ENCODE results near the gene TMEM87A. TPM values are rescaled to one million over a fixed set of nuclear protein-coding genes. Genes with fewer than 3 reads are reported as not detected.
A peak's percentile ranks its signal among the peaks of the same experiment; 100 is the strongest.
"Not testable (repeated sequence)": the region's sequence is repeated elsewhere in the genome, so short reads cannot be mapped to it uniquely, and the experiment has no call there.

Gene TMEM87A
- polyA plus RNA-seq, 6 donors from 2014 or later, result 37.5 to 66.8 (median 48.7) TPM

DNA sequence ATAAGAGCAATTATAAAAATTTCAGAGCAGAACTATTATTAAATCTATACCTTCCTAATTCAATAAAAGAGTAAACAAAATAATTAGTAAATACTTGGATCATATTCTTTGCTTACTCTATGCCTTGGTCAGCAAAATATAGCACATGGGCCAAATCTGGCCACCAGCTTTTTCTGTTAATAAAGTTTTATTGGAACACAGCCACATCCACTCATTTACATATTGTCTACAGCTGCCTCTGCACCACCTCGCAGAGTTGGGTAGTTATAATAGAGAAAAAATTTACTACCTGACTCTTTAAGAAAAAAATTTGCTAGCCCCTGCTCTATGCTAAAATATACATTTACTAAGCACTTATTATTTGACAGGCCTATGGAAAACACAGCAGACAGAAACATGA lies 32.4 kb downstream of the TMEM87A start:
- Mint-ChIP-seq H3K4me3 (no peak overlapping the region), H3K27ac (no peak overlapping the region), H3K27me3 (no peaks in the 10 kb centered on the region), H3K4me1 (peaks cover 0 to 6% (median 0%) of the 10 kb centered on the region in 3 donors), H3K36me3 (peaks cover 8 to 31% of the 10 kb centered on the region in 2 donors), H3K9me3 (no peaks in the 10 kb centered on the region)
- no peak for DNase-seq
- ATAC-seq (ENCODE audit: low read depth in 2 of 2), result no peak

DNA sequence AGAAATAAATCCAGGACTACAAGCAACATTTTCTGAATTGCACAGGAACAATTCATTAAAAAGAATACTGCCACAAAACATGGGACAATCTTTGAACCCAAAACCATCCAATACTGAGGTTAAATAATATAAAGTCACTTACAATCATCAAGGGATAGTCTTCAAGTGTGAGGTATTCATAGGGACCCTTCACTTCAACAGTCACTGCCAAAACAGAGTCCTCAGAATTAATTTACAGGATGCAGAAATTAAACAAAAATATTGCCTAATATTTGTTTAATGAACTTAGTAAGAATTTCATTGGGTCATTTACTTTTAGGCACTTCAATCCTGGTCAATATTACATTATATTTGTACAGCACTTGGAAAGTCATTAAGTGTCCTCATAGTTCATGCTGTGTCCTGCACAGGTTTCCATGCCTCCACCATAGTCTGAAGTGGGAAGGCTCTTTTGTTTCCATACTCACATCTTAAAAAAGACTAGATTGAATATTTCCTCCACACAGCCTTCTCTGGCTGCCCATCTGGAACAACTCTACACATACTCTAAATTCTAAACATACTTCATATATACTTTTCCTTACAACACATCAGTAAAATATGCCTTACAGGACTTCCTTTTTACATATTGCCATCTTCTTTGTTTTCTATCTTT lies 33.6 kb downstream of the TMEM87A start:
- DNase-seq (no peak), ATAC-seq (ENCODE audit: low read depth in 2 of 2) (no peak)
- no peaks in the 10 kb centered on the region for H3K27me3 Mint-ChIP-seq
- peaks cover 19 to 39% of the 10 kb centered on the region in 2 donors for H3K36me3 Mint-ChIP-seq
- peak overlapping the region in 1 of 6 donors; percentile 27 for H3K27ac Mint-ChIP-seq
- no peak overlapping the region for H3K4me3 Mint-ChIP-seq
- H3K9me3 Mint-ChIP-seq, result no peaks in the 10 kb centered on the region
- peaks cover 0 to 6% (median 4%) of the 10 kb centered on the region in 3 donors for H3K4me1 Mint-ChIP-seq

DNA sequence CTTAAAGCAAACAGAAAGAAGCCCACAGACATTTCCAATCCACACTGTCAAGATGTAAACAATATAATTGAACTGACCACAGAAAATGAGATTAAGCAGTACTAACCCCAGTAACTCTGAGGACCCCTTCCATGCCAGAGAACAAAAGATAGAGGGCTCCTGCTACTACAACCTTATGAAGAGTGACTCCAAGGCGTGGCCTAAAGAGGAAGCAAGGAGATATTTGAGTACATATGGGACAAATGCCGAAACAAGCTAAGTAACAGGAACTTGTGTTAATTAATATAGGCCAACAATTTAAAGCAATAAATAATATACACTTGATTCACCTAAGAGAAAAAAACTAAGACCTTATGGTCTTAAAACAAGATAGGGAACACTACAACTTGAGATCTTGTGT lies 40.1 kb downstream of the TMEM87A start:
- Mint-ChIP-seq H3K27ac (peak overlapping the region in 3 of 6 donors; percentile 21 to 63 (median 44)), H3K36me3 (peaks cover 30 to 44% of the 10 kb centered on the region in 2 donors), H3K4me3 (no peak overlapping the region), H3K4me1 (peaks cover 0 to 8% (median 0%) of the 10 kb centered on the region in 3 donors), H3K9me3 (no peaks in the 10 kb centered on the region), H3K27me3 (no peaks in the 10 kb centered on the region)
- DNase-seq (no peak), ATAC-seq (ENCODE audit: low read depth in 2 of 2) (no peak)

DNA sequence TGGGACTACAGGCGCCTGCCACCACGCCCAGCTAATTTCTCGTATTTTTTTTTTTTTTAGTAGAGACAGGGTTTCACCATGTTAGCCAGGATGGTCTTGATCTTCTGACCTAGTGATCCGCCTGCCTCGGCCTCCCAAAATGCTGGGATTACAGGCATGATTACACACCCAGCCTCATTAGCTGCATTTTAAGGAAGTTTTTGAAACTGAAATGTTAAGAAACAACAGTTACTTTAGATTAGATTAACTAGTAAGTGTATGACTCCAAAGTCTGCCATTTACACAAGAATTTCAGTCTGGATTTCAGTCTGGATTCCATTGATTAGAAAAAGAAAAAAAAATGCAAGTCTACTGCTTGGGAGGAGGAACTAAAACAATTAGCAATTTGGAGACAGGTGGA lies 40.6 kb downstream of the TMEM87A start:
- H3K9me3 Mint-ChIP-seq, result no peaks in the 10 kb centered on the region
- ATAC-seq (ENCODE audit: low read depth in 2 of 2) (no peak), DNase-seq (no peak)
- H3K4me1 Mint-ChIP-seq, result peaks cover 0 to 8% (median 0%) of the 10 kb centered on the region in 3 donors
- H3K27me3 Mint-ChIP-seq, result no peaks in the 10 kb centered on the region
- peak overlapping the region in 1 of 6 donors; percentile 72 for H3K27ac Mint-ChIP-seq
- H3K4me3 Mint-ChIP-seq, result no peak overlapping the region
- peaks cover 30 to 44% of the 10 kb centered on the region in 2 donors for H3K36me3 Mint-ChIP-seq

DNA sequence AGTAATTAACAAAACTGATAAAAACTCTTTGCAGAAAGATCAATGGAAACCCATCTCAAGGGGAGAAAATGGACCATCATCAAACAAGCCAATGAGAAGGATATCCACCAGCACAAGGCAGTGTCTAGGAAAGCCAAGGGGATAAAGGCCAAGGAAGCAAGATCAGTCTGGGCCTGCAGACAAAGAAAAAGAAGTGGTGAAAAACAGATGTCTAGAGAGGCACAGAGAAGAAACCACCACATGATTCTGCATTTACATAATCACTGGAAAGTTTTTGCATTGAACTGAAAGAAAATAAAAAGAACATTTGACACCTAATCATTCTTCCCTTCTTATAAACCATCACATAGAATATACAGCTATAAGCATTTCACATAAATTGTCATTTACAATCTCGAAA lies 42.1 kb downstream of the TMEM87A start:
- DNase-seq (no peak), ATAC-seq (ENCODE audit: low read depth in 2 of 2) (no peak)
- peaks cover 22 to 40% of the 10 kb centered on the region in 2 donors for H3K36me3 Mint-ChIP-seq
- no peaks in the 10 kb centered on the region for H3K27me3 Mint-ChIP-seq
- peaks cover 0 to 8% (median 0%) of the 10 kb centered on the region in 3 donors for H3K4me1 Mint-ChIP-seq
- H3K27ac Mint-ChIP-seq, result peak overlapping the region in 1 of 6 donors; percentile 3
- H3K9me3 Mint-ChIP-seq, result no peaks in the 10 kb centered on the region
- no peak overlapping the region for H3K4me3 Mint-ChIP-seq

DNA sequence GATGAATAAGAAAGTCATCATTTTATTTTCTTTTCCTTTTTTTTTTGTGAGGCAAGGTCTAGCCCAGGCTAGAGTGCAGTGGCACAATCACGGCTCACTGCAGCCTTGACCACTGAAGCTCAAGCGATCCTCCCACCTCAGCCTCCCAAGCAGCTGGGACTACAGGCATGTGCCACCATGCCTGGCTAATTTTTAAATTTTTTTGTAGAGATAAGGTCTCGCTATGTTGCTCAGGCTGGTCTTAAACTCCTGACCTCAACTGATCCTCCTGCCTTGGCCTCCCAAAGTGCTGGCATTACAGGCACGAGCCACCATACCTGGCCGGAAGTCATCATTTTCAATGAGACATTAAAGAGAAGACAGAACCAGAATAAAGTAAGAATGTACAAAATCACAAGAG lies 44.3 kb downstream of the TMEM87A start:
- H3K27ac Mint-ChIP-seq, result peak overlapping the region in 2 of 6 donors; percentile 81 to 85
- H3K4me3 Mint-ChIP-seq, H3K4me1 Mint-ChIP-seq: not testable (repeated sequence)

DNA sequence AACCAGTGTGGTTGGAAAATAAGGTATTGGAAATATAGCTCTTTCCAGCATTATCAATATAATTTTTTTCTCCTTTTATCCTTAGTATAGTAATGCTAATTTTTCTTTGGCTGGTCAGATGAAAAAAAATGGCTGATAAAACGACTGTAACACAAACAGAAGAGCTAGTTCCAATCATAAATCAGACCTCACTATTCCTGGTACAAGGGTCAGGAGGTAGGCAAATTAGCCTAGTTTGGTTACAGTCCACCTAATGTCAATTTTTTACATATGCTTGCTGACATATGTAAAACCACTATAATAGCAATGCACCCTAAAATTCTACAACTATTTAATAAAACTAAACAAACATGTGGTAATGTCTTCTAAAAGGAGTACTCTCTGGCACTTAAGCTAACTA lies 45.2 kb downstream of the TMEM87A start:
- Mint-ChIP-seq H3K4me1 (peaks cover 0 to 8% (median 0%) of the 10 kb centered on the region in 3 donors), H3K27ac (no peak overlapping the region), H3K36me3 (peaks cover 17 to 40% of the 10 kb centered on the region in 2 donors), H3K27me3 (no peaks in the 10 kb centered on the region), H3K9me3 (no peaks in the 10 kb centered on the region), H3K4me3 (no peak overlapping the region)
- DNase-seq (no peak), ATAC-seq (ENCODE audit: low read depth in 2 of 2) (no peak)

More for the DNA sequence above, 44.3 kb downstream of the TMEM87A start:
- not testable (repeated sequence) for H3K27me3 Mint-ChIP-seq; ATAC-seq (ENCODE audit: low read depth in 2 of 2); DNase-seq; H3K9me3 Mint-ChIP-seq
- peaks cover 17 to 34% of the 10 kb centered on the region in 2 donors for H3K36me3 Mint-ChIP-seq

DNA sequence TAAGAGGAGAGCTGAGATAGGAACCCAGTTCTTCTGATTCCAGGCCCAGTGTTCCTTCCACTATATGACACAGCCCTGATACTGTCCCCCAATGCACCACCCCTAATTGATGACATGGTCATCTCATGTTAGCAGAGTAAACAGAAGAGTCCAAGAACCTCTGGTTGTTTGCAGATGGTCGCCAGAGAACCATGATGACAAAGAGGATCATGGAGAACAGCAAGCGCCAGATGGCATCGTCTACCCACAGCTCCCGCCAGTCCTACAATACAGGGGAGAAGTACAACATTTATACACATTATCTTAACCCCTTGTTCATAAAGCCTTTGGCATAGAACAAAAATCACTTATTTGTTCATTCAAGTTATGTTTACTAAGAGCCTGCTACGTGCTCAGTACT lies 46.6 kb downstream of the TMEM87A start:
- Mint-ChIP-seq H3K9me3 (no peaks in the 10 kb centered on the region), H3K27me3 (no peaks in the 10 kb centered on the region), H3K36me3 (peaks cover 17 to 40% of the 10 kb centered on the region in 2 donors), H3K4me1 (peaks cover 0 to 8% (median 0%) of the 10 kb centered on the region in 3 donors), H3K4me3 (no peak overlapping the region), H3K27ac (peak overlapping the region in 1 of 6 donors; percentile 42)
- DNase-seq, result no peak
- ATAC-seq (ENCODE audit: low read depth in 2 of 2), result no peak

DNA sequence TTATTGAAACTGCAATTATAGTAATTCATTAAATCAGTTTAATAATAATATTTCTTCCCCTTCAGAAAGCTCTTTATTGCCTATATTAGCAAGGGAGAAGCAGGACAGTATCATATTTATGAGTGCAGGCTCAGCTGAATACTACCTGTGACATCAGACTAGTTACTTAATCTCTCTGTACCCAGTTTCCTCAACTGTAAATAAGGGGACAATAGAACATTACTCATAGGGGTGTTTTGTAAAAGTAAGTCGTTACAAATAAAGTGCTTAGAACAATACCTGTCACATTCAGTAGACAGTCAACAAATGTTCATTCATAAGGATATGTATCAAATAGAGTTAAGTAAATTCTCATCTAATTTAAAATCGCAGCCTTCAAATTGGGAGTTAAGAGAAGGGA lies 53.0 kb downstream of the TMEM87A start:
- Mint-ChIP-seq H3K27me3 (no peaks in the 10 kb centered on the region), H3K4me3 (no peak overlapping the region), H3K4me1 (peaks cover 12 to 18% (median 14%) of the 10 kb centered on the region in 3 donors), H3K9me3 (no peaks in the 10 kb centered on the region), H3K27ac (peak overlapping the region in 2 of 6 donors; percentile 20 to 33), H3K36me3 (peaks cover 9 to 34% of the 10 kb centered on the region in 2 donors)
- DNase-seq, result no peak
- ATAC-seq (ENCODE audit: low read depth in 2 of 2), result no peak

DNA sequence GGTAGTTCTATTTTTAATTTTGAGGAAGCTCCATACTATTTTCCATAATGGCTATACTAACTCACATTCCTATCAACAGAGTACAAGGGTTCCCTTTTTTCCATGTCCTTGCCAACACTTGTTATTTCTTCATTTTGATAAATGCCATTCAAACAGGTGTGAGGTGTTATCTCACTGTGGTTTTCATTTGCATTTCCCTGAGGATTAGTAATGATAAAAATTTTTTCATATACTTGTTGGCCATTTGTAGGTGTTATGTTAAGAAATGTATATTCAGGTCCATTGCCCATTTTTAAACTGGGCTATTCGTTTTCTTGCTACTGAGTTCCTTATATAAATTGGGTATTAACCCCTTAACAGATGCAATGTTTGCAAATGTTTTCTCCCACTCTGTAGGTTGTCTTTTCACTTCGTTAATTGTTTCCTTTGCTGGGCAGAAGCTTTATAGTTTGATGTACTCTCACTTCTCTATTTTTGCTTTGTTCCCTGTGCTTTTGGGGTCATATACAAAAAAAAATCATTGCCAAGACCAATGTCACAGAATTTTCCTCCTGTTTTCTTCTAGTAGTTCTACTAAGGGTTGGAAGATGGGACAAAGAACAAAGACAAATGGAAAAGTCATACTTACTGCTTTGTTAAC lies 54.2 kb downstream of the TMEM87A start:
- no peaks in the 10 kb centered on the region for H3K9me3 Mint-ChIP-seq
- DNase-seq (peak; percentile 25), ATAC-seq (ENCODE audit: low read depth in 2 of 2) (peak; percentile 83 to 85)
- H3K27ac Mint-ChIP-seq, result peak overlapping the region; percentile 8 to 60 (median 23)
- peaks cover 12 to 14% (median 14%) of the 10 kb centered on the region in 3 donors for H3K4me1 Mint-ChIP-seq
- peaks cover 13 to 26% of the 10 kb centered on the region in 2 donors for H3K36me3 Mint-ChIP-seq
- peak overlapping the region in 4 of 8 donors; percentile 1 to 24 (median 19) for H3K4me3 Mint-ChIP-seq
- no peaks in the 10 kb centered on the region for H3K27me3 Mint-ChIP-seq

DNA sequence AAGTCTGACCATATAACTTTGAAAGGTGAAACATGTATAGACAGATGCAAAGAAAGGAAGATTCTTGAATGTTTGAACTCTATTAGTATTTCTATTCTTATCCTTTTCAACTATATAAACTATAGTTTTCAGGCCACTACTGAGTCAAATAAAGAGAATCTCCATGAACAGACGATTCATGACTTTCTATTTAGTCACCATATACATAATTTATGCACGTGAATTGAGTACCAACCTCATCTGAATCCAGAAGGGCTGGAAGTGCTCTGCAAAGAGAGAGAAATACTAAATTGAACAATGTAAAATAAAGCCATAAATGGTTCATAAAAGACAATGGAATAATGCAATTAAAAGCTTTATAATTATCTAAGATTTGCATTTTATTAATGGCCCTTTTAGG lies 55.7 kb downstream of the TMEM87A start:
- no peaks in the 10 kb centered on the region for H3K9me3 Mint-ChIP-seq
- H3K4me1 Mint-ChIP-seq, result peaks cover 12 to 14% (median 14%) of the 10 kb centered on the region in 3 donors
- no peak overlapping the region for H3K27ac Mint-ChIP-seq
- H3K4me3 Mint-ChIP-seq, result no peak overlapping the region
- no peaks in the 10 kb centered on the region for H3K27me3 Mint-ChIP-seq
- ATAC-seq (ENCODE audit: low read depth in 2 of 2), result no peak
- peaks cover 13 to 36% of the 10 kb centered on the region in 2 donors for H3K36me3 Mint-ChIP-seq
- no peak for DNase-seq

DNA sequence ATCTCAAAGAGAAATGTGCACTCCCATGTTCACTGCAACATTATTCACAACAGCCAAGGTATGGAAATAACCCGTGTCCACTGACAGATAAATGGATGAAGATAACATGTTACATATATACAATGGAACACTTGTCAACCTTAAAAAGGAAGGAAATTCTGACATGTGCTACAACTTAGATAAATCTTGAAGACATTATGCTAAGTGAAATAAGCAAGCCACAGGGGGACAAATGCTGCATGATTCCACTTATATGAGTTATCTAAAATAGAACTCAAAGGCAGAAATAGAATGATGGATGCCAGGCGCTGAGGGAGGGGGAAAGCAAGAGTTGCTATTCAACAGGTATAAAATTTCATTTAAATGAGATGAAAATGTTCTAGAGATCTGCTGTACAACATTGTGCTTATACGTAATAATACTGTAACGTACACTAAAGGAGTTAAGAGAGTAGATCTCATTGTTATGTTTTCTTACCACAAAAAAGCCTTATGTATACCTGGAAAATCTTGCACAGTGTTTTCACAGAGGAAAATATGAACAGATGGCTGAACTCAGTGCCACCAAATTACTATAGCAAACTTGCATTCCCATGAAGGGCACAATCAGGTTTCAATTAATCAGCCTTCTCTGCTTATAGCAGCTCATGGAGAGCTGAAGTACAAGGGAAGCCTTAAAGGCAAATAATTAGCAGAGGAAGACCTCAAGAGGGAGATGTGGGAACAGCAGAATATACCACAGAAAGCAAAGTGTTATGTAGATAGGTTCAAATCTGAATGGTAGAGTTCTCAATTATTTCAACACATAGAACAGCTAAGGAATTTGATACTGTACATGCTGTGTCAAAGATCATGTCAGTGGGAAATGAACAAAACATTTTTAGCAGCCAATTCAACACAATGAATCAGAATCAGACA lies 57.1 kb downstream of the TMEM87A start:
- Mint-ChIP-seq H3K27me3 (no peaks in the 10 kb centered on the region), H3K36me3 (peaks cover 13 to 42% of the 10 kb centered on the region in 2 donors), H3K4me1 (peaks cover 12 to 14% (median 14%) of the 10 kb centered on the region in 3 donors), H3K9me3 (no peaks in the 10 kb centered on the region), H3K27ac (peak overlapping the region in 3 of 6 donors; percentile 7 to 22 (median 11)), H3K4me3 (no peak overlapping the region)
- DNase-seq (no peak), ATAC-seq (ENCODE audit: low read depth in 2 of 2) (no peak)

DNA sequence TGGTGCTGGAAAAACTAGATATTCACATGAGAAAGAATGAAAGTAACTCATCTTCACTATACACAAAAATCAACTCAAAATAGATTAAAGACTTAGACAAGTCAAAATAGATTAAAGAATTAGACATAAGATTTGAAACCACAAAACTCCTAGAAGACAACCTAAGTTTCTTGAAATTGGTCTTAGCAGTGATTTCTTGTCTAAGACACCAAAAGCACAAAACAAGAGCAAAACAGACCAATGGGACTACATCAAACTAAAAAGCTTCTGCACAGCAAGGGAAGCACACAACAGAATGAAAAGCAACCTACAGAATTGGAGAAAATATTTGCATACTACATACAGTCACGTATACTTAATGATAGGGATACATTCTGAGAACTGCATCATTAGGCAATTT lies 58.6 kb downstream of the TMEM87A start:
- no peaks in the 10 kb centered on the region for H3K9me3 Mint-ChIP-seq
- DNase-seq (no peak), ATAC-seq (ENCODE audit: low read depth in 2 of 2) (no peak)
- no peak overlapping the region for H3K4me3 Mint-ChIP-seq
- peak overlapping the region in 2 of 6 donors; percentile 12 to 53 for H3K27ac Mint-ChIP-seq
- H3K4me1 Mint-ChIP-seq, result peaks cover 12 to 14% (median 12%) of the 10 kb centered on the region in 3 donors
- H3K36me3 Mint-ChIP-seq, result peaks cover 13 to 44% of the 10 kb centered on the region in 2 donors
- no peaks in the 10 kb centered on the region for H3K27me3 Mint-ChIP-seq
